A673 (cell line): ENCODE measurements around the gene NMUR1. TPM values are rescaled to one million over a fixed set of nuclear protein-coding genes. Genes with fewer than 3 reads are reported as not detected.
"Not testable (repeated sequence)": the region's sequence is repeated elsewhere in the genome, so short reads cannot be mapped to it uniquely, and the experiment has no call there.

Source experiments
- Bru-seq: library from RNA; stranded (reverse); fragments of 400-500 nt; gene quantifications from one replicate; lab custom pipeline; 2021; lab: Mats Ljungman, UMichigan
- BruChase-seq, 2 experiments: library from RNA; stranded (reverse); fragments of 400-500 nt; gene quantifications; one replicate each; lab custom pipeline; 2021; lab: Mats Ljungman, UMichigan
- BruUV-seq: library from RNA; stranded (reverse); fragments of 400-500 nt; replicated peaks from 2 replicates; lab custom pipeline; 2021; lab: Mats Ljungman, UMichigan
- CTCF ChIA-PET: fragments of 300-600 bp; sonication (Branson Sonifier 250); formaldehyde crosslinking; loops from one replicate; lab custom pipeline; 2022; ENCODE audit warnings: antibody characterized with exemption; lab: Charles Lee
- POLR2A ChIA-PET: fragments of 300-600 bp; sonication (Branson Sonifier 250); formaldehyde crosslinking; loops from one replicate; lab custom pipeline; 2022; ENCODE audit warnings: antibody characterized with exemption; ENCODE audit not compliant: low non-redundant PET; lab: Charles Lee
- DNase-seq: peaks from one replicate; pipeline ENCODE4 v3.0.0-alpha.2; 2015; ENCODE audit warnings: low spot score
- H3K27ac ChIP-seq: fragments of 200-600 bp; sonication (generic); 2 replicates; pipeline ENCODE4 v1.5.1; 2016; ENCODE audit warnings: mixed run types, low read depth, mild to moderate bottlenecking, mixed read lengths, antibody characterized with exemption, low read length; ENCODE audit not compliant: poor library complexity, severe bottlenecking
- H3K27me3 ChIP-seq: fragments of 200-600 bp; sonication (generic); replicated peaks from 2 replicates; pipeline ENCODE4 v1.6.1; 2017; ENCODE audit warnings: mixed run types, low read depth, mild to moderate bottlenecking, mixed read lengths, antibody characterized with exemption, low read length; ENCODE audit not compliant: insufficient read depth, poor library complexity
- H3K36me3 ChIP-seq: fragments of 200-600 bp; sonication (generic); 2 replicates; pipeline ENCODE4 v1.6.1; 2016; ENCODE audit warnings: mixed run types, mild to moderate bottlenecking, mixed read lengths, antibody characterized with exemption, low read length; ENCODE audit not compliant: insufficient read depth, poor library complexity, severe bottlenecking
- H3K4me1 ChIP-seq: fragments of 200-600 bp; sonication (generic); 2 replicates; pipeline ENCODE4 v1.6.1; 2017; ENCODE audit warnings: mixed run types, mild to moderate bottlenecking, mixed read lengths, antibody characterized with exemption, low read length; ENCODE audit not compliant: insufficient read depth, poor library complexity, severe bottlenecking
- H3K4me3 ChIP-seq: fragments of 200-600 bp; sonication (generic); 2 replicates; pipeline ENCODE4 v1.5.1; 2016; ENCODE audit warnings: low read depth, mixed run types, mild to moderate bottlenecking, mixed read lengths, low read length; ENCODE audit not compliant: poor library complexity, severe bottlenecking
- H3K9me3 ChIP-seq: fragments of 200-600 bp; sonication (generic); 2 replicates; pipeline ENCODE4 v1.6.1; 2016; ENCODE audit warnings: mixed run types, low read depth, mild to moderate bottlenecking, mixed read lengths, antibody characterized with exemption, low read length; ENCODE audit not compliant: poor library complexity, severe bottlenecking
- CTCF ChIP-seq: fragments of 300-800, 200-600 bp; sonication (generic); conservative IDR thresholded peaks from 2 replicates; pipeline ENCODE4 v1.5.1; 2017; ENCODE audit warnings: low read depth, mild to moderate bottlenecking, antibody characterized with exemption, low read length, moderate library complexity, mixed read lengths
- EZH2 ChIP-seq: fragments of 200-600 bp; sonication (generic); IDR thresholded peaks from 2 replicates; pipeline ENCODE4 v1.6.1; 2017; ENCODE audit warnings: borderline replicate concordance, low read depth, mild to moderate bottlenecking, mixed read lengths, antibody characterized with exemption, low read length; ENCODE audit not compliant: poor library complexity, severe bottlenecking
- intact Hi-C: fragments of 100-400 bp; cut with micrococcal nuclease; formaldehyde crosslinking; loops from one replicate; pipeline ENCODE4 v1.10.0; 2022; ENCODE audit not compliant: unreplicated experiment
- long read RNA-seq: library from polyadenylated mRNA; stranded (forward); transcript quantifications from one replicate; pipeline ENCODE4 v2.0.0, GENCODE V29; 2022
- total RNA-seq: library from RNA; stranded (reverse); gene quantifications from 2 replicates; pipeline ENCODE4 v1.2.3, GENCODE V29; 2021

The NMUR1 gene, protein sequence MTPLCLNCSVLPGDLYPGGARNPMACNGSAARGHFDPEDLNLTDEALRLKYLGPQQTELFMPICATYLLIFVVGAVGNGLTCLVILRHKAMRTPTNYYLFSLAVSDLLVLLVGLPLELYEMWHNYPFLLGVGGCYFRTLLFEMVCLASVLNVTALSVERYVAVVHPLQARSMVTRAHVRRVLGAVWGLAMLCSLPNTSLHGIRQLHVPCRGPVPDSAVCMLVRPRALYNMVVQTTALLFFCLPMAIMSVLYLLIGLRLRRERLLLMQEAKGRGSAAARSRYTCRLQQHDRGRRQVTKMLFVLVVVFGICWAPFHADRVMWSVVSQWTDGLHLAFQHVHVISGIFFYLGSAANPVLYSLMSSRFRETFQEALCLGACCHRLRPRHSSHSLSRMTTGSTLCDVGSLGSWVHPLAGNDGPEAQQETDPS
- total RNA-seq = not detected in 2 replicates
- not detected for Bru-seq, nascent RNA
- BruChase-seq, experiment 1, labeled RNA remaining after a 2-hour chase = not detected
- not detected for BruChase-seq, experiment 2, labeled RNA remaining after a 6-hour chase
- long read RNA-seq = 0 reads

- Histone ChIP-seq H3K9me3 (no peaks in the 10 kb centered on the region), H3K36me3 (no peaks in the 10 kb centered on the region), H3K27me3 (peaks cover 5% of the 10 kb centered on the region), H3K27ac (no peak within 1 kb of the TSS), H3K4me1 (no peaks in the 10 kb centered on the region), H3K4me3 (peak within 1 kb of the TSS; percentile 24)
- peak; percentile 65 for TF ChIP-seq CTCF
- TF ChIP-seq EZH2 = no peak
- CTCF ChIA-PET = interaction anchor here (0.6 to 1.2 kb wide), 2 partner anchors 71 to 83 kb away, joined by 3 to 5 read pairs; no protein-coding TSS in a partner anchor
- no TSS peak for BruUV-seq
- peak; percentile 56 for DNase-seq
- POLR2A ChIA-PET = no interaction called here
- intact Hi-C loops = no loop called here
Measured at GRCh38 chr2:231530099-231531011, at the start of gene NMUR1. TSS of gene NMUR1 (minus strand) at chr2:231530445. CDS start at chr2:231530361, 84 bp downstream.

- POLR2A ChIA-PET = no interaction called here
- Histone ChIP-seq H3K27ac (no peak overlapping the region), H3K4me3 (no peak overlapping the region), H3K36me3 (no peaks in the 10 kb centered on the region), H3K27me3 (no peaks in the 10 kb centered on the region), H3K4me1 (no peaks in the 10 kb centered on the region), H3K9me3 (no peaks in the 10 kb centered on the region)
- CTCF ChIA-PET = no interaction called here
- no peak for DNase-seq
- intact Hi-C loops = no loop called here
- BruUV-seq = no TSS peak
- TF ChIP-seq CTCF (no peak), EZH2 (no peak)
Measured at GRCh38 chr2:231579560-231579959, 49.3 kb upstream of the NMUR1 start.

- H3K27me3 ChIP-seq = not testable (repeated sequence)
Measured at GRCh38 chr2:231578655-231579054, 48.4 kb upstream of the NMUR1 start.

More at GRCh38 chr2:231578655-231579054, 48.4 kb upstream of the NMUR1 start:
- H3K36me3 ChIP-seq, H3K4me1 ChIP-seq, DNase-seq, H3K4me3 ChIP-seq, H3K9me3 ChIP-seq, BruUV-seq, CTCF ChIA-PET, intact Hi-C loops, POLR2A ChIA-PET, H3K27ac ChIP-seq: not testable (repeated sequence)
